B cell (primary cell): ENCODE data around the gene CCDC178.

Experiments
- CTCF ChIP-seq: fragments of 200-600 bp; IDR thresholded peaks from one replicate; pipeline ENCODE4 v1.8.0; 2022; ENCODE audit warnings: antibody characterized with exemption, mild to moderate bottlenecking
- EZH2 ChIP-seq: IDR thresholded peaks from 2 replicates; pipeline ENCODE4 v1.6.1; 2012; ENCODE audit warnings: borderline replicate concordance, low read depth, mild to moderate bottlenecking, moderate library complexity, low read length; ENCODE audit not compliant: insufficient read depth, poor library complexity, severe bottlenecking

DNA sequence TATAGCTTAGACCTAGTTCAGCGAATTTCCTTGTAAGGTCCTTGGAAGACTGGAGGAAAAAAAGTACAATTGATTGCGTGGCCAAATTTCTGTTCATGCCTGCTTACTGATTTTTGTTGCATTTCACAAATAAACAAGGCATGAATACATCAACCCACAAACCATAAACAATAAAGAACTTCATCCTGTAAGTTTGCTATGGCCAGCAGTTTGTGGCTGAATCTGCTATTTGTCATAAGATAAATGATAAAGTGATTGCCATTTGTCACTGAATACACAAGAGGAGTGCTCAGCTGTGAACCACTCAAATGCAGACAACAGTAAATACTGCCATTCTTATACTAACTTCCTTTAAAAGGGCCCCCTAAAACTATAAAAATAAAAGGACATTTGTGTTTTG is 259.5 kb downstream of the CCDC178 start:
- TF ChIP-seq CTCF (no peak), EZH2 (no peak)
